Measurements from ENCODE around the gene NFE2L3. TPM values are rescaled to one million over a fixed set of nuclear protein-coding genes. Genes with fewer than 3 reads are reported as not detected.

Gene NFE2L3
- total RNA-seq, 1 donor from 2014 or later, result 6.3 TPM

DNA sequence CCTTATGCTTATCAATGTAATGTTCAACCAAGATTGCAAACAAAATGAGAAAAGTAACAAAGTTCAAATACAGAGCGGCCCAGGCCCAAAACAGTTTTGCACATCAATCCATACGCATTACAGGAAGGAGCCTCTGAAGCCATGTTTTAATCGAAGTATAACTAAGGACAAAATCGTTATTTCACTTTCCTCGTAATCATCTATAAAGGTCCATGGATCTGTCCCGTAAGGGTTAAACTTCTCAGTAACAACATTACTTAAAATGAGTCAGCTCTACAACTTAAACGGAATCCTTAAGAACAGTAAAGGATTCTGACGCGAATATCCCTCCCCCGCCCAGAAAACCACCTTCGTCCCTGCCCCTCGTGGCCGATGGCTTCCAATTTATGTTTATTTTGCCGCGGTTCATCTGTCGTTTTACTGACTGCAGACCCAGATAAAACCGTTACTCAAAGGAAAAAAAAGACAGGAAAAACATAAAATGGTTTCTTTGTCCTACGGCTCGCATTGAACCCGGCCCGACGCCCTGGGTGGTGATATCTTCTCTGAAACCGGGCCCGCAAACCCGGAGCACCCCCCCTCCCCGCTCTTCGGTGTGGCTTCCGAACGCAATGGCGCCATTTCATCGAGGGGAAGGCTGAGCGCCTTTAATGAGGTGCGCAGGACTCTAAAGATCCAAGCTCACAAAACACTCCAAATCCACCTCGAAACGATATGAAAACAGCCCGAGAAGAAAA, 47.5 kb downstream of the NFE2L3 start:
- peak; percentile 78 for DNase-seq (ENCODE audit: low spot score)

DNA sequence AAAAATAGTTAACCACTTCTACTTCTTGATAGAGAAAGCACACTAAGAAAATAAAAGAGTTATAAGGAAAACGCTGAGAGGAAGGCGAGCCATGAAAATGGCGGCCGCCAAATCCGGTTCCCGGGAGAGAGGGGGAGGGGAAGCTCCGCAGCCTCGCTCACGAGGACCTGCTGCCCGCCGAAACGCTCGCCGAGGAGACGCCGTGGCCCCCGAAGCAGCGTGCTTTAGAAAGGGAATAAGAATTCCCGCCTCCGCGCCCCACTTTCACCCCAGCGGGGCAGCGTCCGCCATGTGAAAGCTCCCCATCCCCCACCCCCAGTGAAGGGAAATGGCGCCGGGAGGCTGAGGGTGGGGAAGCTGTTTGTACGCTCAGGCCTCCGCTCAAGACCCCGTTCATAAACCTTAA, 48.0 kb downstream of the NFE2L3 start:
- DNase-seq (ENCODE audit: low spot score), result peak; percentile 79

DNA sequence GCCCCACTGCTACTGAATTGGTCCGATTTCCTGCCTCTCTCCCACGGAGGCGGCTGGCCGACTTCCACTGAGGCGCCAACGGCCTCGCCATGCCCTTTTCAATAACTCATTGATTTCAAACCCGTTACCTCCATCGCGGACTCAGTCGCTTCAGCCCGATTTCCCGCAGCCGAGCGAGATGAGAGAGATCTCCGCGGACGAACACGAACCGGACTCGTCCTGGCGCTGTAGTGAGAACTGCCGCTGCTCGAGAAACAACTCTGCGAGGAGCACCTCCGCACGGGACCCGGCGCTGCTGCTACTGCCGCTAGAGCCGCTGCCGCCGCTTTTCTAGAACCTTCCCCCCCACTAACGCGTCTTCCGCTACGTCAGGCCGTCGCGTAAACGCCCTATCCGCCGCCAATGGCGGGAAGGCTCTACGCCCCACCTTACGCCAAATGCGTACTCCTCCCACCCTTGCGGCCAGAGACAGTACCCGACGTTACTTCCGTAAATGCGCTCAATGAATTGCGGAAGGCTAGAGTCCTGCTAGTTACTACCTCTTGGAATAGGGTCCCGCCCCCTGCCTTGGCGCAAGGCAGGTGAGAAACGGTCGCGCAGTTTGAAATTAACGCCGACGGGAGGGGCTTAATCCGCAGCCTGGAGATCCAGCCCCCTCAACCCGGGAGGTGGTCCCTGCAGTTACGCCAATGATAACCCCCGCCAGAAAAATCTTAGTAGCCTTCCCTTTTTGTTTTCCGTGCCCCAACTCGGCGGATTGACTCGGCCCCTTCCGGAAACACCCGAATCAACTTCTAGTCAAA, 48.6 kb downstream of the NFE2L3 start, which contains the start of gene HNRNPA2B1:
Gene HNRNPA2B1, minus strand, starts transcription at position 303 of the 803 bp plus-strand sequence. Its CDS starts 169 bp downstream, at position 134.
- DNase-seq (ENCODE audit: low spot score), result peak; percentile 98

DNA sequence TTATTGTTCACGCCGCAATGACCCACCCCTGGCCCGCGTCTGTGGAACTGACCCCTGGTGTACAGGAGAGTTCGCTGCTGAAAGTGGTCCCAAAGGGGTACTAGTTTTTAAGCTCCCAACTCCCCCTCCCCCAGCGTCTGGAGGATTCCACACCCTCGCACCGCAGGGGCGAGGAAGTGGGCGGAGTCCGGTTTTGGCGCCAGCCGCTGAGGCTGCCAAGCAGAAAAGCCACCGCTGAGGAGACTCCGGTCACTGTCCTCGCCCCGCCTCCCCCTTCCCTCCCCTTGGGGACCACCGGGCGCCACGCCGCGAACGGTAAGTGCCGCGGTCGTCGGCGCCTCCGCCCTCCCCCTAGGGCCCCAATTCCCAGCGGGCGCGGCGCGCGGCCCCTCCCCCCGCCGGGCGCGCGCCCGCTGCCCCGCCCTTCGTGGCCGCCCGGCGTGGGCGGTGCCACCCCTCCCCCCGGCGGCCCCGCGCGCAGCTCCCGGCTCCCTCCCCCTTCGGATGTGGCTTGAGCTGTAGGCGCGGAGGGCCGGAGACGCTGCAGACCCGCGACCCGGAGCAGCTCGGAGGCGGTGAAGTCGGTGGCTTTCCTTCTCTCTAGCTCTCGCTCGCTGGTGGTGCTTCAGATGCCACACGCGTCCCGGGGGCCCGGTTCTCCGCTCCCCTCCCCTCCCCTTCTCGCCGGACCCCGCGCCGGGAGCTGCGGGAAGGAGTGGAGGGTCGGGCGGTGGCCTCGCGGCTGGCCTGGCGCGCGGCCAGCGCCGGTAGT, 49.4 kb downstream of the NFE2L3 start, which contains the start of gene CBX3:
Gene CBX3, plus strand, starts transcription at position 499 of the 772 bp plus-strand sequence. CDS start 1,254 bp downstream, outside the sequence.
- peak; percentile 93 for DNase-seq (ENCODE audit: low spot score)

- peak; percentile 69 for DNase-seq (ENCODE audit: low spot score)
Observed at GRCh38 chr7:26202019-26202990, 50.3 kb downstream of the NFE2L3 start.

GRCh38 chr7:26203016-26203415, 51.0 kb downstream of the NFE2L3 start:
- no peak for DNase-seq (ENCODE audit: low spot score)

GRCh38 chr7:26208040-26208439, 56.0 kb downstream of the NFE2L3 start:
- no peak for DNase-seq (ENCODE audit: low spot score)

DNA sequence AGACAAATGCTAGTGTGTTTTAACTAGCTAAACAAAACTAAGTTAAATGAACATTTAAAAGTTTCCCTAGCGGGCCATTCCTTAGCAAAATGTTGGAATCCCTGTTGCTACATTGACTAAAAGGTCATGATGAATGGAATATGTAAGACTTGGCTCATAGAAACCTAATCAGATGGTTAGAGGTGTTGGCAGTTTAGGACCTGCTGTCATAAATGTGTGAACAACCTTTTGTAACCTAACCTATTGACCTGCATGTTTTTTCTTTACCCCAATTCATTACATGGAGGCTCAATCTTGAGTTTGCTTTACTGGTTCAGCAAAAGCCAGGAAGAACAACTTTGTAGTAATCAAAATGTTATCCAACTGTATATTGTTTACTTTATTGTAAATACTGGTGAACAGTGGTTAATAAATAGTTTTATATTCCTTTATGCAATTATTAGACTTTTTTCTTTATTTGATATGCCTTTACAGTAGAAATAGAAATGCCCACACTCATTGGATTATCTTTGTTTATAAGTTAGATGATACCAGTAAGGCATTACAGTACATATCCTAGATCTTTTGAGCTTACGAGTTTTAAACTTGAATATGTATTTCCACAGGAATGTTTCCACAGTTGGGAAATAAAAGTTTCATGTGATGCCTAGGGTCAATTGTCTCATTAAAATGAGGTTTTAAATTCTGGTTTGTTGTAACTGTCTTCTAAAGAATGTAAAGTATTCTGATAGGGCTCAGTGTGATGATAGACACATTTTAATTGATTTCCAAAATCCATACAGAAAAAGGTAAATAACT, 61.1 kb downstream of the NFE2L3 start:
- DNase-seq (ENCODE audit: low spot score), result no peak

DNA sequence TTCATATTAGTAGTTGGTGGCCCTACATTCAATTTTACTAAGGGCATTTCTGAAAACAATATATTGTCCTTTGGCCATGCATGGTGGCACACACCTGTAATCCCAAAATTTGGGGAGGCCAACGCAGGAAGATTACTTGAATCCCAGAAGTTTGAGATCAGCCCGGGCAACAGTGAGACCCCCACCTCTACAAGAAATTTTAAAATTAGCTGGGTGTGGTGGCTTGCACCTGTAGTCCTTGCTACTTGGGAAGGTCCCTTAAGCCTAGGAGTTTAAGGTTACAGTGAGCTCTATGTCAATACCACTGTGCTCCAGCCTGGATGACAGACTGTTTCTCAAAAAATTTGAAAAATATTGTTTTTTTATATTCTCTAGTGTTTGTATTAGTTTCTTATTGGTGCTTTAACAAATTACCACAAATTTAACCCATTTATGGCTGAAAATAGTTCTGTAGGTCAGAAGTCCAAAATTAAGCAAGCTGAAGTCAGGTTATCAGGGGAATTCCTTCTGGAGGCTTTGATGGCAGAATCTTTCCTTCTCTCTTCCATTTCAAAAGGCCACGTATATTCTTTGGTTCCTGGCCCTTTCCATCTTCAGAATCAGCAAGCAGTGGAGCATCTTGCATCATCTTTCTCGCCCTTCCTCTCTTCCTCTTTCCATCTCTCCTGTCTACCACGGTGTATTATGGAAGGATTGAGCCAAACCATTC, 62.0 kb downstream of the NFE2L3 start:
- no peak for DNase-seq (ENCODE audit: low spot score)

DNA sequence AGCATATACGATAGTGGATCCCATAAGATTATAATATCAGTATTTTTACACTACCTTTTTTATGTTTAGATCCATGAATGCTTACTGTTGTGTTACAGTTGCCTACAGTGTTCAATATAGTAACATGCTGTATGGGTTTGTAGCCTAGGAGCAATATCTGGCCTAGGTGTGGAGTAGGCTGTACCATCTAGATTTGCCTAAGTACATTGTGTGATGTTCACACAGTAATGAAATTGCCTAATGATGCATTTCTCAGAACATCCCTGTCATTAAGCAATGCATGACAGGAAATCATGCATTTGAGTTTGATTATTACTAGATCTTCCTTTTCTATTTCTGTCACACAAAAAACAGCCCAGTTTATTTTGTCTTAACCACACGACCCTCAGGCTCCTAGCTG, 64.1 kb downstream of the NFE2L3 start:
- DNase-seq (ENCODE audit: low spot score), result no peak

- DNase-seq (ENCODE audit: low spot score), result no peak
Observed at GRCh38 chr7:26224359-26224758, 72.4 kb downstream of the NFE2L3 start.

- no peak for DNase-seq (ENCODE audit: low spot score)
Observed at GRCh38 chr7:26227987-26228386, 76.0 kb downstream of the NFE2L3 start.

DNA sequence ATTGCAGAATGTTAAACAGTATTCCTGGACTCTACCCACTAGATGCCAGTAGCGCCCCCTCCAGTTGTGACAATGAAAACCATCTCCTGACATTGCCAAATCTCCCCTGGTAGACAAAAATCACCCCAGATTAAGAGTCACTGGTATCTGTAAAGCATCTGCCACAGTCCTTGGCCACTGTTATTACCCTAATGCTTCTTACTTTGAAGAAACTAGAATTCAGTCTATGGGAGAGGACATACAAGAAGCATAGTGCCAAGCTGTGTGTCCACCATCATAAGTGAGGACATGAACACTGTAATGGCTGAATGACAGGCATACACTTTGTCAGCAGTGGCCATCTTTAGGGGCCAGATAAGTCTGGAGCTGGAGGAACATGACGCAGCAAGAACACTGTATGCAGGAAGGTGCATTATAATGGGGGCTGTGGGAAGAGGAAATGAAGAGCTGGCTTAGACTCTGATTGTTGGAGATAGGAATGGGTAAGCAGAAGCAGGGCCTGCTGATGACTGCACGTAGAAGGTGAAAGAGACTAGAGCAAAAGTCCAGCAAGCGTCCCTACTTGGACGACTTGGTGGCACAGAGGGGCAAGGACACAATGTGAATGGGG, 82.0 kb downstream of the NFE2L3 start:
- DNase-seq (ENCODE audit: low spot score), result no peak

Other genes with a start within 250 kb of the NFE2L3 start
- gene HNRNPA2B1, start 48.5 kb downstream of the NFE2L3 start, total RNA-seq, result 409 TPM
- gene CBX3, start 49.5 kb downstream of the NFE2L3 start, total RNA-seq, result 87.0 TPM
- gene SNX10, start 139.7 kb downstream of the NFE2L3 start, total RNA-seq, result 2.6 TPM

Data from ureter (tissue), 1 donor.